Activated B cell treated with CpG ODN at 0.5 μM for 24 hours (primary cell): ENCODE results near the gene RAD21L1. TPM values are rescaled to one million over a fixed set of nuclear protein-coding genes. Genes with fewer than 3 reads are reported as not detected.

ENCODE experiments used
- ATAC-seq: fragments of 200-7000 bp; cut with Tn5 transposase; one replicate; pipeline ENCODE4 v1.10.0; 2021; ENCODE audit warnings: low read depth, mild to moderate bottlenecking, moderate library complexity
- CTCF ChIA-PET: fragments of 350-600 bp; sonication (Branson Sonifier 250); formaldehyde crosslinking; loops from one replicate; lab custom pipeline; 2021; ENCODE audit warnings: antibody characterized with exemption; lab: Charles Lee
- POLR2A ChIA-PET: fragments of 350-600 bp; sonication (Branson Sonifier 250); formaldehyde crosslinking; loops from one replicate; lab custom pipeline; 2021; ENCODE audit warnings: antibody characterized with exemption; lab: Charles Lee
- DNase-seq: peaks from one replicate; pipeline ENCODE4 v3.0.0; 2022
- H3K27ac Mint-ChIP-seq: one replicate; pipeline ENCODE4 v1.8.0; 2020; ENCODE audit warnings: mixed read lengths
- H3K27me3 Mint-ChIP-seq: one replicate; pipeline ENCODE4 v1.8.0; 2021; ENCODE audit warnings: mixed read lengths
- H3K36me3 Mint-ChIP-seq: one replicate; pipeline ENCODE4 v1.8.0; 2021; ENCODE audit warnings: low read depth, mixed read lengths
- H3K4me1 Mint-ChIP-seq: one replicate; pipeline ENCODE4 v1.8.0; 2021; ENCODE audit warnings: mixed read lengths
- H3K4me3 Mint-ChIP-seq: one replicate; pipeline ENCODE4 v1.8.0; 2020; ENCODE audit warnings: mild to moderate bottlenecking, mixed read lengths
- H3K9me3 Mint-ChIP-seq: one replicate; pipeline ENCODE4 v1.8.0; 2020; ENCODE audit warnings: mixed read lengths
- intact Hi-C: fragments of 100-400 bp; cut with micrococcal nuclease; formaldehyde crosslinking; loops from one replicate; pipeline ENCODE4 v1.15.1; 2024
- total RNA-seq: library from RNA; stranded (reverse); gene quantifications from 2 replicates; pipeline ENCODE4 v1.2.3, GENCODE V29; 2022
- TF ChIP-seq, protein P1 (sequence below): fragments of 200-600 bp; IDR thresholded peaks from one replicate; pipeline ENCODE4 v1.8.0; 2022; ENCODE audit warnings: antibody characterized with exemption, mild to moderate bottlenecking

The RAD21L1 gene
- total RNA-seq, 1 donor from 2014 or later: not detected

DNA sequence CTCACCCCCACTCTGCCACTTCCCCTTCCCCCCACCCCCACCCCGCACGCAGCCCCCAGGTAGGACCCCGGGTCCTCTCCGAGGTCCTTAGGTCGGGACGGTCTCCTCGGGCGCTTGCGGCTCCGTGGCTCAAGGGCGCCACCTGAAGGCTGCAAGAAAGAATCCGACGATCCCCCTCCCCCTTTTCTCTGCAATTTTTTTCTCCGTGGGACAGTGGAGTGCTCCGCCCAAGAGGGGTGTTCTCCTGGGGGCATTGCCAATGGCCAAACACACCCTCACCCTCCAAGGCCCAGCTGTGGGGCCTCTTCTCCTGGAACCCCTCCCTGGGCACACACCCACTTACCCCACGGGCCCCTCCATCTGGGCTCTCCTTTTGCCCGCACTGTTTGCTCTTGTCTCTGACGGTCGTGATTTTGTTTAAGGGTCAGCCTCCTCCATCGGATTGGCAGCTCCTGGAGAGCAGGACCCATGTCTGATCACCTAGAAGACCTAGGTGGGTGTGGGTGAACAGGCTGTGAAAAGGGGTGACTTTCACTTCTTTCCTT lies 40.0 kb upstream of the RAD21L1 start:
- POLR2A ChIA-PET: no interaction called here
- DNase-seq (no peak), ATAC-seq (peak; percentile 71)
- Mint-ChIP-seq H3K4me1 (peaks cover 11% of the 10 kb centered on the region), H3K4me3 (peak overlapping the region; percentile 58), H3K27me3 (peaks cover 26% of the 10 kb centered on the region), H3K36me3 (peaks cover 3% of the 10 kb centered on the region), H3K9me3 (no peaks in the 10 kb centered on the region), H3K27ac (no peak overlapping the region)
- TF ChIP-seq, protein P1, sequence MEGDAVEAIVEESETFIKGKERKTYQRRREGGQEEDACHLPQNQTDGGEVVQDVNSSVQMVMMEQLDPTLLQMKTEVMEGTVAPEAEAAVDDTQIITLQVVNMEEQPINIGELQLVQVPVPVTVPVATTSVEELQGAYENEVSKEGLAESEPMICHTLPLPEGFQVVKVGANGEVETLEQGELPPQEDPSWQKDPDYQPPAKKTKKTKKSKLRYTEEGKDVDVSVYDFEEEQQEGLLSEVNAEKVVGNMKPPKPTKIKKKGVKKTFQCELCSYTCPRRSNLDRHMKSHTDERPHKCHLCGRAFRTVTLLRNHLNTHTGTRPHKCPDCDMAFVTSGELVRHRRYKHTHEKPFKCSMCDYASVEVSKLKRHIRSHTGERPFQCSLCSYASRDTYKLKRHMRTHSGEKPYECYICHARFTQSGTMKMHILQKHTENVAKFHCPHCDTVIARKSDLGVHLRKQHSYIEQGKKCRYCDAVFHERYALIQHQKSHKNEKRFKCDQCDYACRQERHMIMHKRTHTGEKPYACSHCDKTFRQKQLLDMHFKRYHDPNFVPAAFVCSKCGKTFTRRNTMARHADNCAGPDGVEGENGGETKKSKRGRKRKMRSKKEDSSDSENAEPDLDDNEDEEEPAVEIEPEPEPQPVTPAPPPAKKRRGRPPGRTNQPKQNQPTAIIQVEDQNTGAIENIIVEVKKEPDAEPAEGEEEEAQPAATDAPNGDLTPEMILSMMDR: no peak
- intact Hi-C loops: no loop called here
- CTCF ChIA-PET: no interaction called here

DNA sequence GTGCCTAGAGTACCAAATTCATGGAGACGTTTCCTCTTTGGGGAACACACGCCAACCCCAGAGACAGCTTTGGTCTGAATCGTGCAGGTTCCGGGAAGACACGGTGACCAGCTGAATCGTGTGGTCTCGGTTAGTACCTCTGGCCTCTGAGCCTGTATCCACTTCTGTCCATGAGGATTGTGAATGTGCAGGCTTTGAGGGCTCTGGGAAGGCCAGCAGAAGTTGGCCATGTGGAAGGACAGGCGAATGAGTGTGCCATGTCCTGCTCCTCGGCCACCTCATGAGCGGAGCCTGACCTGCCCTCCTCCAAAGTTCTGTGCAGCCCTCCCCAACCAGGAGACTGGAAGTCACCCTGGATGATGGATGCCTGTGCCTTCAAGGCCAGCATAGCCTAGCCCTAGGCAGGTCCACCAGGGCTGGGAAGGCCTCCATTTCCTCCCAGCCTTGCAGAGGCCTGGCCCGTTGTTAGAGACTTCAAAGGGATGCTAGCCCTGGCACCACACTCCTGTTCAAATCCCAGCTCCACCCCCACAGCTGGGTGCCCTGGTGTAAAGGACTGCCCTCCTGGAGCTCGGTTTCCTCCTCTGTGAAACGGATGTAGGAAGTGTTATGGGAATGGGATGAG lies 39.4 kb upstream of the RAD21L1 start:
- H3K27me3 Mint-ChIP-seq: peaks cover 26% of the 10 kb centered on the region
- ChIA-PET POLR2A (no interaction called here), CTCF (no interaction called here)
- intact Hi-C loops: no loop called here
- no peak overlapping the region for H3K27ac Mint-ChIP-seq
- H3K36me3 Mint-ChIP-seq: no peaks in the 10 kb centered on the region
- ATAC-seq: no peak
- H3K4me1 Mint-ChIP-seq: peaks cover 11% of the 10 kb centered on the region
- no peaks in the 10 kb centered on the region for H3K9me3 Mint-ChIP-seq
- no peak overlapping the region for H3K4me3 Mint-ChIP-seq
- TF ChIP-seq, protein P1: no peak
- DNase-seq: no peak

DNA sequence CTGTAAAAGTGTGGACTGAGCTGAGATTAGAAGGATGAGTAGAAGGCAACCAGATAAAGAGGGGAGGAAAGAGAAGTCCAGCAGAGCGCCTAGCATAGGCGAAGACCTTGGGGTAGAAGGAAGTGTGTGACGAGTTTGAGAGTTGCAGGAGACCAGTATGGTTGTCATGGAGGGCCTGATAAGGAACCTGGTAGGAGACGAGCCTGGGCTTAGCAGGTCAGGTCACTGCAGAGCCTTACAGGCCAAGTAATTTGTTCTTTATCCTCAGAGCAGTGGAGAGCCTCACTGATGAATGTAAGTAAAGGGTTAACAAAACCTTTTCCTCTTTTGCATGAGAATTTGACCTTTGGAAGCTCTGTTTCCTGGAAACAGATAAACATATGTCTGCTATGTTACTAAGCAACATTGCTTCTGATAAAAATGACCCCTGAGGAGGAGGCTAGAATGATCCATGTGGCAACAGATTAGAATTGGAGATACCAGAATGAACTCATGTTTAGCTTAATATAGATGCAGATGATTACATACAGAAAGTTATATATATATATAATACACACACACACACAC lies 38.2 kb upstream of the RAD21L1 start:
- DNase-seq: no peak
- intact Hi-C loops: no loop called here
- Mint-ChIP-seq H3K27me3 (peaks cover 26% of the 10 kb centered on the region), H3K4me1 (peaks cover 11% of the 10 kb centered on the region), H3K27ac (no peak overlapping the region), H3K36me3 (no peaks in the 10 kb centered on the region), H3K4me3 (no peak overlapping the region), H3K9me3 (no peaks in the 10 kb centered on the region)
- ChIA-PET CTCF (no interaction called here), POLR2A (no interaction called here)
- no peak for ATAC-seq
- TF ChIP-seq, protein P1: no peak

DNA sequence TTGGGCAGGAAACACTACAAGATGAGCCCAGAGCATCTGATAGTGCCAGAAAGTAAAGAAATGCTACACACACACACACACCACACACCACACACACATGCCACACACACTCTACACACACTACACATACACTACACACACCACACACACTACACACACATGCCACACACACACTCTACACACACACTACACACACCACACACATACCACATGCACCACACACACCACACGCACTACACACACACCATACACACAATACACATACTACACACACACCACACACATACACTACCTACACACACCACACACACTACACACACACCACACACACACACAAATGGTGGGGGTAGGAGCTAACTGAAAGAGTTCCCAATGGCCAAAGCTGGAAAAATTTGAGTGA lies 37.5 kb upstream of the RAD21L1 start:
- intact Hi-C loops: no loop called here
- peaks cover 11% of the 10 kb centered on the region for H3K4me1 Mint-ChIP-seq
- ChIA-PET POLR2A (no interaction called here), CTCF (no interaction called here)
- no peaks in the 10 kb centered on the region for H3K9me3 Mint-ChIP-seq
- TF ChIP-seq, protein P1: no peak
- no peak overlapping the region for H3K4me3 Mint-ChIP-seq
- ATAC-seq (no peak), DNase-seq (no peak)
- H3K27me3 Mint-ChIP-seq: peaks cover 25% of the 10 kb centered on the region
- H3K27ac Mint-ChIP-seq: no peak overlapping the region
- no peaks in the 10 kb centered on the region for H3K36me3 Mint-ChIP-seq

DNA sequence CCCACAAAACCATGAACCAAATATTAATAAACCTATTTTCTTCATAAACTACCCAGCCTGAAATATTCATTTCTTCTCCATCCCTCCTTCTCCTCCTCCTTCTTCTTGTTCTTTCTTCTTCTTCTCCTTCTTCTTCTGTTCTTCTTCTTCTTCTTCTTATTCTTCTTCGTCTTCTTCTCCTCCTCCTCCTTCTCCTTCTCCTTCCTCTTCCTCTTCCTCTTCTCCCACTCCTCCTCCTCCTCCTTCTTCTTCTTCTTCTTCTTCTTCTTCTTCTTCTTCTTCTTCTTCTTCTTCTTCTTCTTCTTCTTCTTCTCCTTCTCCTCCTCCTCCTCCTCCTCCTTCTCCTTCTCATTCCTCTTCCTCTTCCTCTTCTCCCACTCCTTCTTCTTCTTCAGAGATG lies 36.0 kb upstream of the RAD21L1 start:
- intact Hi-C loops: no loop called here
- Mint-ChIP-seq H3K36me3 (no peaks in the 10 kb centered on the region), H3K27ac (no peak overlapping the region), H3K4me1 (peaks cover 4% of the 10 kb centered on the region), H3K9me3 (no peaks in the 10 kb centered on the region), H3K27me3 (peaks cover 11% of the 10 kb centered on the region), H3K4me3 (no peak overlapping the region)
- DNase-seq: no peak
- TF ChIP-seq, protein P1: no peak
- POLR2A ChIA-PET: no interaction called here
- CTCF ChIA-PET: no interaction called here
- no peak for ATAC-seq
